Stimulated activated CD8-positive, alpha-beta memory T cell treated with anti-CD3 and anti-CD28 coated beads, Interleukin-12 subunit alpha, Interleukin-12 subunit beta, amount 100 ng/mL, for 24 hours (primary cell): ENCODE results near the gene FBXO45.
"Not testable (repeated sequence)": the region's sequence is repeated elsewhere in the genome, so short reads cannot be mapped to it uniquely, and the experiment has no call there.

Experiments used
- DNase-seq: peaks from one replicate; pipeline ENCODE4 v3.0.0-alpha.2; 2020; ENCODE audit errors: extremely low read depth

The FBXO45 gene, protein sequence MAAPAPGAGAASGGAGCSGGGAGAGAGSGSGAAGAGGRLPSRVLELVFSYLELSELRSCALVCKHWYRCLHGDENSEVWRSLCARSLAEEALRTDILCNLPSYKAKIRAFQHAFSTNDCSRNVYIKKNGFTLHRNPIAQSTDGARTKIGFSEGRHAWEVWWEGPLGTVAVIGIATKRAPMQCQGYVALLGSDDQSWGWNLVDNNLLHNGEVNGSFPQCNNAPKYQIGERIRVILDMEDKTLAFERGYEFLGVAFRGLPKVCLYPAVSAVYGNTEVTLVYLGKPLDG

GRCh38 chr3:196568246-196569002 is at the start of gene FBXO45, which contains the start of gene WDR53:
Gene FBXO45 (plus strand): TSS chr3:196568660. CDS start chr3:196568985, 325 bp downstream.
Gene WDR53 (minus strand): TSS chr3:196568554. CDS start chr3:196561475, 7,079 bp downstream.
- DNase-seq, result peak; percentile 86

- DNase-seq, result no peak
These were observed 49.3 kb upstream of the FBXO45 start for GRCh38 chr3:196518966-196519717.

DNA sequence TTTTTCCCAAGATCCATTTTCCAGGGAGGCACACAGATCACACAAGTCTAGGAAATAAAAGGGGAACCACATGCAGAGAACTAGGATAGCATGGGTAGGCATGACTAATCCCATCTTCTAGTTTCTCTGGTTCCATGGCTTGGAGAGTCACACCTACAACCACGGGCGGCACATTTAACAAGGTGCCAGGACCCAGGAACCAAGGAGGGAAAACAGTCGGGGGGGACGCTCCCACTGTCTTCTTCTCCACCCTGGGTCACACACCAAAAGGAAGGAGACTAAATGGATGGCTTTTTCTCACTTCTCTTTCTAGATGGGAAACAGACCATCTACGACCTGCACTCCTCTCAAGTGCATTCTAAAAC is 48.8 kb upstream of the FBXO45 start:
- no peak for DNase-seq

DNA sequence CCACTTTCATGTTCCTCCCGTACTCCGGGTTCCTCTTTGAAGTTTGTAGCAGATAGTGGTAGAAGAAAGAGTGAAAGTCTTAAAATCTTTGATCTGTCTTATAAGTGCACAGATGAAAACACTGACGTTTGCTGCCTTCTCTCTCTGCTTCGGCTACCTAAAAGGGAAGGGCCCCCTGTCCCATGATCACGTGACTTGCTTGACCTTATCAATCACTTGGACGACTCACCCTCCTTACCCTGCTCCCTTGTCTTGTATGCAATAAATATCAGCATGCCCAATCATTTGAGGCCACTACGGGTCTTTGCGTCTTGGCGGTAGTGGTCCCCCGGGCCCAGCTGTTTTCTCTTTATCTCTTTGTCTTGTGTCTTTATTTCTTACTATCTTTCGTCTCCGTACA is 47.2 kb upstream of the FBXO45 start:
- DNase-seq, result not testable (repeated sequence)

DNA sequence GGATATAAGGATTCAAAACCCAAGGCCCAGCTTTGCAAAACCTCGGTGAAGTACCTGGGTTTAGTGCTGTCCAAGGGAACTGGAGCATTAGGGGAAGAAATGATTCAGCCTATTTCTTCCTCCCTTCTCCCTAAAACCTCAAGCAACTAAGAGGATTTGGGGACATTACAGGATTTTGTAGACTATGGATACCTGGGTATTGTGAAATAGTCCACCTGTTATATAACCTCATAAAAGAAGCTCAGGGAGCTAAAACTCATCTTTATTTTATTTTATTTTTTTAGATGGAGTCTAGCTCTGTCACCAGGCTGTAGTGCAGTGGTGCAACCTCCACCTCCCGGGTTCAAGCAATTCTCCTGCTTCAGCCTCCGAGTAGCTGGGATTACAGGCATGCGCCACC is 44.6 kb upstream of the FBXO45 start:
- DNase-seq, result no peak

GRCh38 chr3:196524527-196524926 is 43.9 kb upstream of the FBXO45 start:
- DNase-seq, result no peak

GRCh38 chr3:196525141-196525540 is 43.3 kb upstream of the FBXO45 start:
- DNase-seq, result no peak

- DNase-seq, result peak; percentile 65
These were observed 39.7 kb upstream of the FBXO45 start for GRCh38 chr3:196528639-196529233.

DNA sequence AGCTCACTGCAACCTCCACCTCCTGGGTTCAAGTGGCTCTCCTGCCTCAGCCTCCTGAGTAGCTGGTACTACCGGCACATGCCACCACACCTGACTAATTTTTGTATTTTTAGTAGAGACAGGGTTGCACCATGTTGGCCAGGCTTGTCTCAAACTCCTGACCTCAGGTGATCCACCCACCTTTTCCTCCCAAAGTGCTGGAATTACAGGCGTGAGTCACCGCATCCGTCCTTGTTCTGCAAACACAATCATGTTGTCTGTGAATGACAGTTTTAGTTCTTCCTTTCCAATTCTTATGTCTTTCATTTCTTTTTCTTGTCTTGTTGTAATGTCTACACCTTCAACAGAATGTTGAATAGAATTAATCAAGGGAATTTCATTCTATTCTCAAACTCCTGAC is 37.0 kb upstream of the FBXO45 start:
- DNase-seq, result no peak

DNA sequence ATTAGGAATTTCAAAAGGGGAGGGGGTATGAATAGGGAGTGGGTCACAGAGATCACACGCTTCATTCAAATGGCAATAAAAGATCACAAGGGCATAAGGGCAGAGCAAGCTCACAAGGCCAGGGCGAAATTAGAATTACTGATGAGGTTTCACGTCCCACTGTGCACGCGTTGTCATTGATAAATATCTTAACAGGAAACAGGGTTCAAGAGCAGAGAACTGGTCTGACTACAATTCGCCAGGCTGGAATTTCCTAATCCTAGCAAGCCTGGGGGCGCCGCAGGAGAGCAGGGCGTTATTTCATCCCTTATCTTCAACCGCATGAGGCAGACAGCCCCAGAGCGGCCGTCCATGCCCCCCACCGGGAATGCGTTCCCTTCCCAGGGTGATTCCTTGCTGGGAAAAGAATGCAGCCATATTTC is 35.2 kb upstream of the FBXO45 start:
- DNase-seq, result no peak

DNA sequence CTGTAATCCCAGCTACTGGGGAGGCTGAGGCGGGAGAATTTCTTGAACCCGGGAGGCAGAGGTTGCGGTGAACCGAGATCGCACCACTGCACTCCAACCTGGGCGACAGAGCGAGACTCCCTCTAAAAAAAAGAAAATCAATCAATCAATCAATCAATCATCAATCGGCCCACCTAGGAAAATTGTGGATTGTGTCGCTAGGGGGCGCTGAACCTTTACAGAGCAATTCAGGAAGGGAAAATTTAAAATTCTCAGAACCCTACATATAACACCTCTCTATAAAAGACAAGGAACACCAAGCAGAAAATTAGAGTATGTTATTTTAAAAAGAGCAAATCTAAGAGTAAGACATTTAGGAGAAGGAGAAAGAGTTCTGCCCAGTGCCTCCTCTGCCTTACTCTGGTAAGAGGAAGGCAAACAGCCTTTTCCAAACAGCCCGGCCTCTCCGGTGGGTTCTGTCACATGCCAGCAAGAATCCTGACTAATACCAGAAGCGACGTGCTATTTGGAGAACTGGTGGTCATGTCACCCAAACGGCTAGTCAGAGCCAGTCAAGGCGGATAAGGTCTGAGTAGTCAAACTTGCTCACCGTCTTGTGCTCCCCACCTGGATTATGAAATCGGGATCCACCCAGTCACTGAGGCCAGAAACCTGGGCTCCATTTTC is 31.0 kb upstream of the FBXO45 start:
- DNase-seq, result peak; percentile 24

- DNase-seq, result no peak
These were observed 26.6 kb upstream of the FBXO45 start for GRCh38 chr3:196541684-196542445.

GRCh38 chr3:196544491-196544992 is 23.9 kb upstream of the FBXO45 start:
- DNase-seq, result no peak

GRCh38 chr3:196546537-196546936 is 21.9 kb upstream of the FBXO45 start:
- DNase-seq, result no peak

- DNase-seq, result no peak
These were observed 21.4 kb upstream of the FBXO45 start for GRCh38 chr3:196547067-196547466.

- DNase-seq, result not testable (repeated sequence)
These were observed 19.1 kb upstream of the FBXO45 start for GRCh38 chr3:196549312-196549711.

GRCh38 chr3:196550172-196550571 is 18.3 kb upstream of the FBXO45 start:
- DNase-seq, result not testable (repeated sequence)

- no peak for DNase-seq
These were observed 16.2 kb upstream of the FBXO45 start for GRCh38 chr3:196552253-196552652.

GRCh38 chr3:196553551-196553950 is 14.9 kb upstream of the FBXO45 start:
- DNase-seq, result no peak

DNA sequence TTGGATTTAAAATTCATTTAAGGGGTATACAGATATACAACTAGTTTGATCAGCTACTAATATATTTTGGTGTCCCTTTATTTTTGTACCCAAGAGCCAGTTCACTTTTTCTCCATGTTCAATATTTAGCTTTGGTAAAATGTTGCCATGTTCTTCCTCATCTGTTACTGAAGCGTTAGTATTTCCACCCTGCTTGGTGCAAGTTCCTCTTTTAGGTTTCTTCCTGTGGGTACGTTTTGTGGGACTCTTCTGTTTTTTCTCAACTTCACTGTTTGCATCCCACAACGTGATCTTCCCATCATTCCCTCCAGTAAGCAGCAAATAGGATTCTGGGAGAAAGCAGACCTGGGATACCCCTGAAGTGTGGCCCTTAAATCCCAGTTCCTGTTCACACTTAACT is 14.3 kb upstream of the FBXO45 start:
- no peak for DNase-seq

DNA sequence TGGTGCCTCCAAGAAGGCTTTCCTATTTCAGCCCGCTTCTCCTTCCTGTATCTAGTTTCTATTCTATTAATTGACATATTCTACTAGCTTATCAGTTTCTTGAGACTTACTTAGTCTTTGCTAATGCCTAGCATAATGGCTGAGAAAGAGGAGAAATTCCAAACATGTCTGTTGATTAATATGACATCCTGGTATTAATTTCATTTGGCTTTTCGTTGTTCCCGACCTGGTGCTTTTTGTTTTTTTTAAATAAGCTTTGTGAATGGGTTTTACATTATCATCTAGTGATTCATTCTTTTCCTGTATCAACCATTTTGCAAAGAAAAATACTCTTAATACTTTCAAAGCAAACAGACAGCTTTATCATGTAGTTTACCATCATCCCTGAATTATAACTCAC is 13.2 kb upstream of the FBXO45 start:
- no peak for DNase-seq
